ENCODE measurements around the gene SETD2.

SETD2 gene

DNA sequence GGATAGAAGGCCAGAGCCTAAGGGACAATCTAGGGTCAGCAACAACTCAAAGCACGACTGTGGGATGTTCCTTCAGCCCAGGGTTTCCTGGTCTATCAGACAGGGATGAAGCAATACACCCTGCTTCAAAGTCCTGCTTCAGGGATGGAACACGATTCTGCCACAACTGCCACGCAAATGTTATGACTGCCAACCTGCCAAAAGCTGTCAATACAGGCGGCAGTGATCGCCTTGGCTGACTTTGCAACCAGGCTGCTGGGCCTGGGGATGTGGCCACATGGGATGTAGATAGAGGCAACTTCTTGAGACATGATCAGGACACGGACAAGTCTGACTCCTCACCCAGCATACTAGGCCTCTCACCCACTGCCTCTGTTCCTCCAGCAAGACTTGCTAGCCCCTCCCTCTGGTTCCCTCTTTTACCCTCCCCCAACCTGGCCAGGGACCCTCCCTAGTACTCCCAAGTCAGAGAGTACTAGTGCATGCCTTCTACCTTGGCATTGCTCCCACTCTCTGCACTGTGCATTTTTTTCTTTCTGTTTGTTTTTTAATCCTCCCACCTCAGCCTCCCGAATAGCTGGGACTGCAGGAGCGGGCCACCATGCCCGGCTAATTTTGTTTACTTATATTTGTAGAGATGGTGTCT is 195.0 kb downstream of the SETD2 start:
- no peak overlapping the region for H3K4me3 ChIP-seq (ENCODE audit: low read depth, low read length)
- no peak for DNase-seq (ENCODE audit: low read depth)
- TF ChIP-seq, protein P1, sequence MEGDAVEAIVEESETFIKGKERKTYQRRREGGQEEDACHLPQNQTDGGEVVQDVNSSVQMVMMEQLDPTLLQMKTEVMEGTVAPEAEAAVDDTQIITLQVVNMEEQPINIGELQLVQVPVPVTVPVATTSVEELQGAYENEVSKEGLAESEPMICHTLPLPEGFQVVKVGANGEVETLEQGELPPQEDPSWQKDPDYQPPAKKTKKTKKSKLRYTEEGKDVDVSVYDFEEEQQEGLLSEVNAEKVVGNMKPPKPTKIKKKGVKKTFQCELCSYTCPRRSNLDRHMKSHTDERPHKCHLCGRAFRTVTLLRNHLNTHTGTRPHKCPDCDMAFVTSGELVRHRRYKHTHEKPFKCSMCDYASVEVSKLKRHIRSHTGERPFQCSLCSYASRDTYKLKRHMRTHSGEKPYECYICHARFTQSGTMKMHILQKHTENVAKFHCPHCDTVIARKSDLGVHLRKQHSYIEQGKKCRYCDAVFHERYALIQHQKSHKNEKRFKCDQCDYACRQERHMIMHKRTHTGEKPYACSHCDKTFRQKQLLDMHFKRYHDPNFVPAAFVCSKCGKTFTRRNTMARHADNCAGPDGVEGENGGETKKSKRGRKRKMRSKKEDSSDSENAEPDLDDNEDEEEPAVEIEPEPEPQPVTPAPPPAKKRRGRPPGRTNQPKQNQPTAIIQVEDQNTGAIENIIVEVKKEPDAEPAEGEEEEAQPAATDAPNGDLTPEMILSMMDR (IDR thresholded peaks at IDR 0.05; ENCODE audit: control insufficient read depth, extremely low read depth, insufficient read depth) = no peak

- TF ChIP-seq, protein P1 (IDR thresholded peaks at IDR 0.05; ENCODE audit: control insufficient read depth, extremely low read depth, insufficient read depth) = peak; percentile 19; the same call in 1 of the 2 replicates
- no peak for DNase-seq (ENCODE audit: low read depth)
- no peak overlapping the region for H3K4me3 ChIP-seq (ENCODE audit: low read depth, low read length)
Measured at GRCh38 chr3:46966811-46967210, 197.1 kb downstream of the SETD2 start.
